Endothelial cell of umbilical vein (primary cell): ENCODE data around the gene ANO6. TPM values are rescaled to one million over a fixed set of nuclear protein-coding genes. Genes with fewer than 3 reads are reported as not detected.

Experiments
- BruUV-seq: library from RNA; stranded (reverse); fragments of 400-500 nt; replicated peaks from 2 replicates; lab custom pipeline; 2021; lab: Mats Ljungman, UMichigan
- CTCF ChIA-PET: fragments of 300-600, 350-600 bp; sonication (Branson Sonifier 250); formaldehyde crosslinking; loops from one replicate; lab custom pipeline; 2021; ENCODE audit warnings: antibody characterized with exemption, inconsistent platforms; lab: Charles Lee
- POLR2A ChIA-PET: fragments of 300-600, 350-600 bp; sonication (Branson Sonifier 250); formaldehyde crosslinking; loops from one replicate; lab custom pipeline; 2021; ENCODE audit warnings: antibody characterized with exemption, inconsistent platforms; lab: Charles Lee
- DNase-seq: peaks from one replicate; pipeline ENCODE4 v3.0.0-alpha.2; 2011; ENCODE audit warnings: low read depth, low spot score
- FAIRE-seq: peaks from 2 replicates; lab custom pipeline; 2011; peaks lifted over from hg19 to GRCh38; lab: Jason Lieb, UNC
- H2AFZ ChIP-seq: 2 replicates; pipeline ENCODE4 v1.6.0; 2012; ENCODE audit warnings: low read depth, low read length, control low read depth, inconsistent platforms
- H3K27ac ChIP-seq: 2 replicates; pipeline ENCODE4 v1.5.1; 2011; ENCODE audit warnings: low read depth, mild to moderate bottlenecking, control low read depth, low read length, moderate library complexity; ENCODE audit not compliant: insufficient read depth
- H3K27me3 ChIP-seq, 2 experiments: 2 replicates each; pipeline versions ENCODE4 v1.6.0 to v1.6.1; 2011; ENCODE audit warnings: low read length in 2 of 2, mixed read lengths in 1 of 2; ENCODE audit not compliant: control insufficient read depth in 2 of 2, insufficient read depth in 2 of 2
- H3K36me3 ChIP-seq, 2 experiments: 2 replicates in 1 of 2; 3 replicates in 1 of 2; pipeline ENCODE4 v1.5.1; 2011; ENCODE audit warnings: low read length in 2 of 2, mild to moderate bottlenecking in 1 of 2, moderate library complexity in 1 of 2; ENCODE audit not compliant: control insufficient read depth in 2 of 2, insufficient read depth in 2 of 2; ENCODE audit errors: extremely low read depth in 1 of 2
- H3K4me1 ChIP-seq: 3 replicates; pipeline ENCODE4 v1.5.1; 2011; ENCODE audit warnings: mild to moderate bottlenecking, low read length; ENCODE audit not compliant: control insufficient read depth, insufficient read depth; ENCODE audit errors: extremely low read depth
- H3K4me2 ChIP-seq: 2 replicates; pipeline ENCODE4 v1.6.1; 2011; ENCODE audit warnings: low read length, control low read depth, mixed read lengths; ENCODE audit not compliant: insufficient read depth
- H3K4me3 ChIP-seq, 3 experiments: fragments of 200-600 bp in 1 of 3; sonication (generic), shearing (Covaris generic) in 1 of 3; replicated peaks in 1 of 3; 2 replicates each; pipeline ENCODE4 v1.5.1; 2011 to 2016; ENCODE audit warnings: control low read depth in 3 of 3, low read length in 3 of 3, mild to moderate bottlenecking in 2 of 3, inconsistent platforms in 1 of 3, low read depth in 1 of 3, moderate library complexity in 1 of 3; ENCODE audit not compliant: insufficient read depth in 1 of 3
- H3K79me2 ChIP-seq: 2 replicates; pipeline ENCODE4 v1.6.0; 2012; ENCODE audit warnings: low read length, inconsistent platforms; ENCODE audit not compliant: control insufficient read depth, insufficient read depth
- H3K9ac ChIP-seq: replicated peaks from 2 replicates; pipeline ENCODE3; 2011; ENCODE audit warnings: low read length, control low read depth; ENCODE audit not compliant: insufficient read depth; ENCODE audit errors: extremely low read depth
- H3K9me1 ChIP-seq: replicated peaks from 3 replicates; pipeline ENCODE4 v1.6.0; 2011; ENCODE audit warnings: mild to moderate bottlenecking, low read length; ENCODE audit not compliant: control insufficient read depth, insufficient read depth; ENCODE audit errors: extremely low read depth
- H3K9me3 ChIP-seq: replicated peaks from 2 replicates; pipeline ENCODE4 v1.5.1; 2012; ENCODE audit warnings: low read length, inconsistent platforms; ENCODE audit not compliant: control insufficient read depth, insufficient read depth
- H4K20me1 ChIP-seq: replicated peaks from 2 replicates; pipeline ENCODE3; 2011; ENCODE audit warnings: mild to moderate bottlenecking, low read length; ENCODE audit not compliant: control insufficient read depth, insufficient read depth; ENCODE audit errors: extremely low read depth
- CTCF ChIP-seq, 2 donors: IDR thresholded peaks; 1 replicate in 1 of 2; 2 replicates in 1 of 2; pipeline ENCODE4 v1.5.1; 2011; ENCODE audit warnings: low read length in 2 of 2, mild to moderate bottlenecking in 2 of 2, moderate library complexity in 2 of 2, control low read depth in 1 of 2, inconsistent platforms in 1 of 2, low read depth in 1 of 2; ENCODE audit not compliant: insufficient read depth in 1 of 2; ENCODE audit errors: extremely low read depth in 1 of 2
- GATA2 ChIP-seq: IDR thresholded peaks from 2 replicates; pipeline ENCODE4 v1.7.0; 2011; ENCODE audit warnings: low read depth, mild to moderate bottlenecking, moderate library complexity, mixed read lengths, low read length; ENCODE audit not compliant: insufficient read length, insufficient read depth
- MYC ChIP-seq: IDR thresholded peaks from one replicate; pipeline ENCODE4 v1.6.1; 2011; ENCODE audit warnings: mild to moderate bottlenecking, low read depth, low read length
- POLR2A ChIP-seq: IDR thresholded peaks from 2 replicates; pipeline ENCODE4 v1.6.1; 2012; ENCODE audit warnings: low read depth, mild to moderate bottlenecking, control low read depth, low read length
- POLR2AphosphoS5 ChIP-seq: IDR thresholded peaks from 2 replicates; pipeline ENCODE4 v1.6.1; 2012; ENCODE audit warnings: low read depth, mild to moderate bottlenecking, control low read depth, low read length, moderate library complexity; ENCODE audit not compliant: insufficient read depth
- dilution Hi-C: fragments of 300-500 bp; cut with MboI; formaldehyde crosslinking; loops from one replicate; pipeline ENCODE4 v1.15.0; 2019; ENCODE audit warnings: low sequenced_read_pairs; ENCODE audit not compliant: extremely low pct_ligation_motif_present
- intact Hi-C: fragments of 100-400 bp; cut with micrococcal nuclease; formaldehyde crosslinking; loops from one replicate; pipeline ENCODE4 v1.10.0; 2022
- polyA plus RNA-seq, 4 experiments: library from polyadenylated mRNA; depleted of rRNA in 3 of 4; stranded (reverse) in 3 of 4; unstranded in 1 of 4; fragments of >200 nt; gene quantifications; 2 replicates each; pipeline versions ENCODE4 v1.2.1 to v1.2.3, GENCODE V29; 2011 to 2012; ENCODE audit warnings: missing spikeins in 1 of 4
- total RNA-seq: library from RNA; stranded (reverse); gene quantifications from 2 replicates; pipeline ENCODE4 v1.2.3, GENCODE V29; 2021
- TF ChIP-seq, protein P1 (sequence below): IDR thresholded peaks from 2 replicates; pipeline ENCODE4 v1.6.1; 2011; ENCODE audit not compliant: insufficient read depth, insufficient read length

ANO6 gene
- total and polyA plus RNA-seq, 2 donors (not counting 3 experiments of a cell fraction or from before 2014, with no cell fraction given) = 21.3 to 67.6 TPM

GRCh38 chr12:45294906-45295305 is 79.0 kb downstream of the ANO6 start:
- Histone ChIP-seq H4K20me1 (no peaks in the 10 kb centered on the region), H3K9me1 (no peaks in the 10 kb centered on the region), H3K9ac (no peak overlapping the region), H3K36me3 (no peaks in the 10 kb centered on the region), H3K79me2 (peaks cover 19% of the 10 kb centered on the region), H3K4me1 (peaks cover 16% of the 10 kb centered on the region), H3K4me3 (no peak overlapping the region), H3K9me3 (no peaks in the 10 kb centered on the region), H3K4me2 (no peak overlapping the region), H2AFZ (no peak overlapping the region), H3K27me3 (no peaks in the 10 kb centered on the region), H3K27ac (no peak overlapping the region)
- intact Hi-C loops = no loop called here
- CTCF ChIA-PET = no interaction called here
- FAIRE-seq (no peak), DNase-seq (no peak)
- TF ChIP-seq CTCF (IDR thresholded peaks at IDR 0.05; ENCODE audit: extremely low read depth in 1 of 2, insufficient read depth in 1 of 2, low read depth in 1 of 2, low read length in 2 of 2) (no peak), POLR2A (no peak), GATA2 (no peak), POLR2AphosphoS5 (no peak), MYC (no peak)
- TF ChIP-seq, protein P1, sequence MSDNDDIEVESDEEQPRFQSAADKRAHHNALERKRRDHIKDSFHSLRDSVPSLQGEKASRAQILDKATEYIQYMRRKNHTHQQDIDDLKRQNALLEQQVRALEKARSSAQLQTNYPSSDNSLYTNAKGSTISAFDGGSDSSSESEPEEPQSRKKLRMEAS = no peak
- dilution Hi-C loops = no loop called here
- BruUV-seq = no TSS peak
- POLR2A ChIA-PET = no interaction called here
